ENCODE results near the gene ARHGAP24.

DNA sequence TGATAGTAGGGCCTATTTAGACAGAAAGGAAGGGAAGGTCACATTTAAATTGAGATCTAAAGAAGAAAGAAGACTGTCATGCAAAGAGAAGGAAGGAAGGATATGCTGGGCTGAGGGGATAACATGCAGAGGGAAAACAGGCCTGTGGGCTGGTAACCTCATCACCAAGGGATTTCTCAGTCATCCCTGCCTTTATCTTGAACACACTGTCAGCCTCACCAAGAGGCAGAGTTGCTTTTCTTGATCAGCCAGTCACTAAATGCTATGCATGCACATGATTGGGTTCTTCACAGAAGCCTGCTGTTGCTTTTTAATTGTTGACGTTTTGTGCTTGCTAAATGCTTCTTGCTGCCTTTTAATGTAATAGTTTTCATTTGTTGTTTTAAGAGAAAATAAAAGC lies 113.0 kb downstream of the ARHGAP24 start:
- TF ChIP-seq, protein P1, sequence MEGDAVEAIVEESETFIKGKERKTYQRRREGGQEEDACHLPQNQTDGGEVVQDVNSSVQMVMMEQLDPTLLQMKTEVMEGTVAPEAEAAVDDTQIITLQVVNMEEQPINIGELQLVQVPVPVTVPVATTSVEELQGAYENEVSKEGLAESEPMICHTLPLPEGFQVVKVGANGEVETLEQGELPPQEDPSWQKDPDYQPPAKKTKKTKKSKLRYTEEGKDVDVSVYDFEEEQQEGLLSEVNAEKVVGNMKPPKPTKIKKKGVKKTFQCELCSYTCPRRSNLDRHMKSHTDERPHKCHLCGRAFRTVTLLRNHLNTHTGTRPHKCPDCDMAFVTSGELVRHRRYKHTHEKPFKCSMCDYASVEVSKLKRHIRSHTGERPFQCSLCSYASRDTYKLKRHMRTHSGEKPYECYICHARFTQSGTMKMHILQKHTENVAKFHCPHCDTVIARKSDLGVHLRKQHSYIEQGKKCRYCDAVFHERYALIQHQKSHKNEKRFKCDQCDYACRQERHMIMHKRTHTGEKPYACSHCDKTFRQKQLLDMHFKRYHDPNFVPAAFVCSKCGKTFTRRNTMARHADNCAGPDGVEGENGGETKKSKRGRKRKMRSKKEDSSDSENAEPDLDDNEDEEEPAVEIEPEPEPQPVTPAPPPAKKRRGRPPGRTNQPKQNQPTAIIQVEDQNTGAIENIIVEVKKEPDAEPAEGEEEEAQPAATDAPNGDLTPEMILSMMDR (IDR thresholded peaks at IDR 0.05): no peak
- TF ChIP-seq POLR2A (IDR thresholded peaks at IDR 0.05): no peak

Data from ovary (tissue), 3 donors.